Neural progenitor cell (in vitro differentiated cells): ENCODE results near the gene SMTNL2. TPM values are rescaled to one million over a fixed set of nuclear protein-coding genes. Genes with fewer than 3 reads are reported as not detected.

Source experiments
- DNase-seq: peaks from one replicate; pipeline ENCODE4 v3.0.0-alpha.2; 2016; ENCODE audit warnings: low spot score
- H2AFZ ChIP-seq: fragments of 200-600 bp; sonication (generic); replicated peaks from 2 replicates; pipeline ENCODE4 v1.6.1; 2016; ENCODE audit warnings: antibody characterized with exemption
- H3F3A ChIP-seq: fragments of 200-600 bp; sonication (generic); 2 replicates; pipeline ENCODE4 v1.6.1; 2016; ENCODE audit warnings: antibody characterized with exemption, low read depth
- H3K27ac ChIP-seq: fragments of 200-600 bp; sonication (generic); 2 replicates; pipeline ENCODE4 v1.5.1; 2016; ENCODE audit warnings: mild to moderate bottlenecking
- H3K27me3 ChIP-seq: fragments of 200-600 bp; sonication (generic); 2 replicates; pipeline ENCODE4 v1.6.1; 2016; ENCODE audit warnings: mild to moderate bottlenecking, moderate library complexity
- H3K36me3 ChIP-seq: fragments of 200-600 bp; sonication (generic); 2 replicates; pipeline ENCODE4 v1.5.1; 2016
- H3K4me1 ChIP-seq: fragments of 200-600 bp; sonication (generic); 2 replicates; pipeline ENCODE4 v1.6.1; 2016; ENCODE audit warnings: mixed run types
- H3K4me2 ChIP-seq: fragments of 200-600 bp; sonication (generic); 2 replicates; pipeline ENCODE4 v1.6.1; 2016
- H3K4me3 ChIP-seq: fragments of 200-600 bp; sonication (generic); 2 replicates; pipeline ENCODE4 v1.5.1; 2016
- H3K79me2 ChIP-seq: fragments of 200-600 bp; sonication (generic); 2 replicates; pipeline ENCODE4 v1.6.1; 2016; ENCODE audit warnings: low read depth
- H3K9ac ChIP-seq: fragments of 200-600 bp; sonication (generic); 2 replicates; pipeline ENCODE4 v1.6.1; 2016
- H3K9me3 ChIP-seq: fragments of 200-600 bp; sonication (generic); 2 replicates; pipeline ENCODE4 v1.5.1; 2016; ENCODE audit warnings: low read depth
- H4K20me1 ChIP-seq: fragments of 200-600 bp; sonication (generic); 2 replicates; pipeline ENCODE4 v1.6.1; 2016; ENCODE audit warnings: low read depth
- H3K27ac Mint-ChIP-seq: 3 replicates; pipeline ENCODE4 v1.8.0; 2021; ENCODE audit warnings: mixed read lengths
- H3K27me3 Mint-ChIP-seq: 2 replicates; pipeline ENCODE4 v1.8.0; 2022; ENCODE audit warnings: low read depth, mild to moderate bottlenecking, inconsistent platforms, moderate library complexity, mixed read lengths; ENCODE audit not compliant: insufficient read depth
- H3K36me3 Mint-ChIP-seq: 3 replicates; pipeline ENCODE4 v1.8.0; 2021; ENCODE audit warnings: mixed read lengths
- H3K4me1 Mint-ChIP-seq: 3 replicates; pipeline ENCODE4 v1.8.0; 2021; ENCODE audit warnings: mixed read lengths
- H3K4me3 Mint-ChIP-seq: 3 replicates; pipeline ENCODE4 v1.8.0; 2021; ENCODE audit warnings: mild to moderate bottlenecking, moderate library complexity, mixed read lengths
- H3K9me3 Mint-ChIP-seq: 3 replicates; pipeline ENCODE4 v1.8.0; 2020; ENCODE audit warnings: mixed read lengths
- EZH2 ChIP-seq: fragments of 200-600 bp; sonication (generic); IDR thresholded peaks from 2 replicates; pipeline ENCODE4 v1.6.1; 2017; ENCODE audit warnings: antibody characterized with exemption, mild to moderate bottlenecking, moderate library complexity
- EZH2phosphoT487 ChIP-seq: fragments of 200-600 bp; sonication (generic); IDR thresholded peaks from 2 replicates; pipeline ENCODE4 v1.6.1; 2017; ENCODE audit warnings: antibody characterized with exemption
- total RNA-seq: library from RNA; depleted of rRNA; stranded (reverse); fragments of >200 nt; gene quantifications from 2 replicates; pipeline ENCODE4 v1.2.3, GENCODE V29; 2015; ENCODE audit warnings: low replicate concordance
- TF ChIP-seq, protein P1 (sequence below): fragments of 200-600 bp; sonication (generic); IDR thresholded peaks from 2 replicates; pipeline ENCODE4 v1.5.1; 2017; ENCODE audit warnings: antibody characterized with exemption, mild to moderate bottlenecking

Gene SMTNL2
- total RNA-seq, 1 donor from 2014 or later: 3.0 TPM

DNA sequence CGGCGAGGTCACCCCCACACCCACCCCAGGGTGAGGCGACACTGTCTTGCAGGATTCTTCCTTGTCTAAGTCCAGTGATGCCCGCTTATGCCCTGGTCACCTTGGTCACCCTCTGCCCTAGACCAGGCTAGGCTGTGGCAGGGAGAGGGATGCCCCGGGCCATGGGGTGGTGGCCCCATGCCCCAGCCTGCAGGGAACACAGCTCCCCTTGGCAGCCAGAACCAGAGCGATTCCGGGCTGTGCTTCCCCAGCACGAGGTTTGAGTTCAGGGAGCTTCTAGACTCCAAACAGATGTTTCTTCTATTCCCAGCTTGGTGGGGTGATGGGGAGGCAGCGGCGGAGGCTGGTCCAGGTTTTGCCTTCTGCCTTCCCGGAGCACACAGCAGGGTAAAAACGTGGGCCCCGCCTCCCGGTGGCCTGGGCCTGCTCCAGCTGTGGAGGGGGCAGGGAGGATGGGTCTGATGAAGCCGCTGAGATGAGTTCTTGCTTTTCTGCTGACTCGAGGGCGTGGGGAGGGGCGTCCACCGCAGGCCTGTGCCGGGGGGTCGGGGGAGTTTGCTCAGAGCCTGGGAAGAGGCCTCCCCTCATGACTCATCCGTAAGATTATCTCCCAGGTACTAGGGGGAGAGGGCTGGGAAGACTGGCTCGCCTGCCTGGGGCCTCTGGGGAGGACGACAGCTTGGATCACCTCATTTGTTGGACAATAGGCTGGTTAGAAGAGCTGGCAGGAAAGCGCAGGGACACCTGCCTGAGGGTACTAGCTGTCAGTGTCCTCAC is 15.4 kb downstream of the SMTNL2 start:
- peak overlapping the region; percentile 26 for H2AFZ ChIP-seq
- H3K27me3 Mint-ChIP-seq: peaks cover 5% of the 10 kb centered on the region
- H3K4me1 Mint-ChIP-seq: peaks cover 39% of the 10 kb centered on the region
- TF ChIP-seq EZH2: no peak
- TF ChIP-seq EZH2phosphoT487: no peak
- TF ChIP-seq, protein P1, sequence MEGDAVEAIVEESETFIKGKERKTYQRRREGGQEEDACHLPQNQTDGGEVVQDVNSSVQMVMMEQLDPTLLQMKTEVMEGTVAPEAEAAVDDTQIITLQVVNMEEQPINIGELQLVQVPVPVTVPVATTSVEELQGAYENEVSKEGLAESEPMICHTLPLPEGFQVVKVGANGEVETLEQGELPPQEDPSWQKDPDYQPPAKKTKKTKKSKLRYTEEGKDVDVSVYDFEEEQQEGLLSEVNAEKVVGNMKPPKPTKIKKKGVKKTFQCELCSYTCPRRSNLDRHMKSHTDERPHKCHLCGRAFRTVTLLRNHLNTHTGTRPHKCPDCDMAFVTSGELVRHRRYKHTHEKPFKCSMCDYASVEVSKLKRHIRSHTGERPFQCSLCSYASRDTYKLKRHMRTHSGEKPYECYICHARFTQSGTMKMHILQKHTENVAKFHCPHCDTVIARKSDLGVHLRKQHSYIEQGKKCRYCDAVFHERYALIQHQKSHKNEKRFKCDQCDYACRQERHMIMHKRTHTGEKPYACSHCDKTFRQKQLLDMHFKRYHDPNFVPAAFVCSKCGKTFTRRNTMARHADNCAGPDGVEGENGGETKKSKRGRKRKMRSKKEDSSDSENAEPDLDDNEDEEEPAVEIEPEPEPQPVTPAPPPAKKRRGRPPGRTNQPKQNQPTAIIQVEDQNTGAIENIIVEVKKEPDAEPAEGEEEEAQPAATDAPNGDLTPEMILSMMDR: no peak
- DNase-seq: peak; percentile 70
- H3K36me3 ChIP-seq: no peaks in the 10 kb centered on the region
- H3K4me3 Mint-ChIP-seq: peak overlapping the region; percentile 69
- no peaks in the 10 kb centered on the region for H3K9me3 Mint-ChIP-seq
- H3K27me3 ChIP-seq: no peaks in the 10 kb centered on the region
- H4K20me1 ChIP-seq: no peaks in the 10 kb centered on the region
- H3K9ac ChIP-seq: no peak overlapping the region
- H3K4me1 ChIP-seq: peaks cover 25% of the 10 kb centered on the region
- H3K36me3 Mint-ChIP-seq: peaks cover 2% of the 10 kb centered on the region
- no peaks in the 10 kb centered on the region for H3K79me2 ChIP-seq
- H3K4me3 ChIP-seq: peak overlapping the region; percentile 25
- H3F3A ChIP-seq: peaks cover 29% of the 10 kb centered on the region
- H3K4me2 ChIP-seq: peak overlapping the region; percentile 75
- no peak overlapping the region for H3K27ac ChIP-seq
- H3K27ac Mint-ChIP-seq: peak overlapping the region; percentile 83
- no peaks in the 10 kb centered on the region for H3K9me3 ChIP-seq

GRCh38 chr17:4600563-4600962 is 16.2 kb downstream of the SMTNL2 start:
- H3K4me1 ChIP-seq: peaks cover 25% of the 10 kb centered on the region

GRCh38 chr17:4601326-4601725 is 17.0 kb downstream of the SMTNL2 start:
- Histone ChIP-seq H3F3A (peaks cover 29% of the 10 kb centered on the region), H3K36me3 (no peaks in the 10 kb centered on the region), H4K20me1 (no peaks in the 10 kb centered on the region), H3K4me2 (no peak overlapping the region), H3K4me3 (no peak overlapping the region), H3K27ac (no peak overlapping the region), H3K9me3 (no peaks in the 10 kb centered on the region), H3K4me1 (peaks cover 25% of the 10 kb centered on the region), H3K27me3 (no peaks in the 10 kb centered on the region), H2AFZ (no peak overlapping the region), H3K9ac (no peak overlapping the region), H3K79me2 (no peaks in the 10 kb centered on the region)
- H3K36me3 Mint-ChIP-seq: peaks cover 2% of the 10 kb centered on the region
- H3K9me3 Mint-ChIP-seq: no peaks in the 10 kb centered on the region
- no peak for TF ChIP-seq EZH2
- TF ChIP-seq, protein P1: no peak
- no peak for TF ChIP-seq EZH2phosphoT487
- H3K27ac Mint-ChIP-seq: no peak overlapping the region
- DNase-seq: no peak
- H3K4me3 Mint-ChIP-seq: peak overlapping the region; percentile 30
- H3K27me3 Mint-ChIP-seq: peaks cover 5% of the 10 kb centered on the region
- H3K4me1 Mint-ChIP-seq: peaks cover 46% of the 10 kb centered on the region

More at GRCh38 chr17:4600563-4600962, 16.2 kb downstream of the SMTNL2 start:
- Histone ChIP-seq H2AFZ (peak overlapping the region; percentile 22), H3F3A (peaks cover 29% of the 10 kb centered on the region), H3K4me2 (peak overlapping the region; percentile 75), H3K9me3 (no peaks in the 10 kb centered on the region), H4K20me1 (no peaks in the 10 kb centered on the region), H3K36me3 (no peaks in the 10 kb centered on the region), H3K79me2 (no peaks in the 10 kb centered on the region), H3K9ac (no peak overlapping the region), H3K4me3 (peak overlapping the region; percentile 25), H3K27ac (no peak overlapping the region), H3K27me3 (no peaks in the 10 kb centered on the region)
- peaks cover 43% of the 10 kb centered on the region for H3K4me1 Mint-ChIP-seq
- H3K36me3 Mint-ChIP-seq: peaks cover 2% of the 10 kb centered on the region
- DNase-seq: peak; percentile 48
- H3K4me3 Mint-ChIP-seq: peak overlapping the region; percentile 33
- no peaks in the 10 kb centered on the region for H3K9me3 Mint-ChIP-seq
- H3K27me3 Mint-ChIP-seq: peaks cover 5% of the 10 kb centered on the region
- no peak for TF ChIP-seq EZH2phosphoT487
- TF ChIP-seq, protein P1: no peak
- no peak for TF ChIP-seq EZH2
- H3K27ac Mint-ChIP-seq: no peak overlapping the region
